Measurements from ENCODE around the gene ZNF175. TPM values are rescaled to one million over a fixed set of nuclear protein-coding genes. Genes with fewer than 3 reads are reported as not detected.

Gene ZNF175
- total RNA-seq, 1 donor from 2014 or later = 8.1 TPM

DNA sequence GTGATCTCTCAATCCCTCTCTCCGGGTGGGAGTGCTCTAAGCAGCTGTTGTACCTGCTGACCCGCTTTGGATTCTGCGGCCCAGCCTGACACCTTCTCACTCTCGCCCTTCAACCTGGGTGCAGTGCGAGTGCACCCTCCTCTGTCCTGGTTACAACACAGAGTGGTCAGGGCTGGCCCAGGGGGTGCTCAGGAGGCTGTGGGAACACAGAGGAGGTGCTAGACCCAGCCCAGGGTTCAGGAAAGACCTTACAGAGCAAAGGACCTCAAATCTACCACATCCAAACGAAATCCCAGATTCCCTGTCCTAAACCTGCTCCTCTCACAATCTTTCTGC lies 23.7 kb downstream of the ZNF175 start:
- H3K4me1 ChIP-seq = no peaks in the 10 kb centered on the region
- no peaks in the 10 kb centered on the region for H3K27me3 ChIP-seq
- Mint-ChIP-seq H3K9me3 (no peaks in the 10 kb centered on the region), H3K36me3 (peaks cover 3% of the 10 kb centered on the region), H3K4me1 (peaks cover 14% of the 10 kb centered on the region), H3K4me3 (peak overlapping the region; percentile 91), H3K27ac (no peak overlapping the region), H3K27me3 (ENCODE audit: insufficient read depth, low read depth) (no peaks in the 10 kb centered on the region)
- H3K79me2 ChIP-seq (ENCODE audit: low read depth) = no peaks in the 10 kb centered on the region
- TF ChIP-seq EZH2 (IDR thresholded peaks at IDR 0.05) (no peak), CTCF (IDR thresholded peaks at IDR 0.05) (no peak), EZH2phosphoT487 (IDR thresholded peaks at IDR 0.05) (no peak)
- H3K9ac ChIP-seq = no peak overlapping the region
- H3K9me3 ChIP-seq (ENCODE audit: low read depth) = no peaks in the 10 kb centered on the region
- H3K4me3 ChIP-seq = peak overlapping the region; percentile 56
- peak overlapping the region; percentile 82 for H2AFZ ChIP-seq (replicated peaks)
- H3K36me3 ChIP-seq = no peaks in the 10 kb centered on the region
- no peak for DNase-seq (ENCODE audit: low spot score)
- no peaks in the 10 kb centered on the region for H4K20me1 ChIP-seq (ENCODE audit: low read depth)
- H3K4me2 ChIP-seq = peak overlapping the region; percentile 80
- no peaks in the 10 kb centered on the region for H3F3A ChIP-seq (ENCODE audit: low read depth)
- no peak overlapping the region for H3K27ac ChIP-seq

GRCh38 chr19:51595190-51596175 lies 24.4 kb downstream of the ZNF175 start:
- H3F3A ChIP-seq (ENCODE audit: low read depth) = no peaks in the 10 kb centered on the region
- Mint-ChIP-seq H3K27ac (no peak overlapping the region), H3K9me3 (no peaks in the 10 kb centered on the region), H3K36me3 (peaks cover 1% of the 10 kb centered on the region), H3K4me3 (peak overlapping the region; percentile 91), H3K27me3 (ENCODE audit: insufficient read depth, low read depth) (peaks cover 3% of the 10 kb centered on the region), H3K4me1 (peaks cover 14% of the 10 kb centered on the region)
- no peak for DNase-seq (ENCODE audit: low spot score)
- H3K36me3 ChIP-seq = no peaks in the 10 kb centered on the region
- no peaks in the 10 kb centered on the region for H4K20me1 ChIP-seq (ENCODE audit: low read depth)
- no peaks in the 10 kb centered on the region for H3K4me1 ChIP-seq
- H3K9ac ChIP-seq = no peak overlapping the region
- H3K4me2 ChIP-seq = peak overlapping the region; percentile 80
- no peak overlapping the region for H3K27ac ChIP-seq
- no peak overlapping the region for H3K4me3 ChIP-seq
- H2AFZ ChIP-seq (replicated peaks) = no peak overlapping the region
- no peaks in the 10 kb centered on the region for H3K9me3 ChIP-seq (ENCODE audit: low read depth)
- H3K27me3 ChIP-seq = no peaks in the 10 kb centered on the region
- no peaks in the 10 kb centered on the region for H3K79me2 ChIP-seq (ENCODE audit: low read depth)
- TF ChIP-seq EZH2phosphoT487 (IDR thresholded peaks at IDR 0.05) = no peak
- no peak for TF ChIP-seq CTCF (IDR thresholded peaks at IDR 0.05)
- TF ChIP-seq EZH2 (IDR thresholded peaks at IDR 0.05) = no peak

DNA sequence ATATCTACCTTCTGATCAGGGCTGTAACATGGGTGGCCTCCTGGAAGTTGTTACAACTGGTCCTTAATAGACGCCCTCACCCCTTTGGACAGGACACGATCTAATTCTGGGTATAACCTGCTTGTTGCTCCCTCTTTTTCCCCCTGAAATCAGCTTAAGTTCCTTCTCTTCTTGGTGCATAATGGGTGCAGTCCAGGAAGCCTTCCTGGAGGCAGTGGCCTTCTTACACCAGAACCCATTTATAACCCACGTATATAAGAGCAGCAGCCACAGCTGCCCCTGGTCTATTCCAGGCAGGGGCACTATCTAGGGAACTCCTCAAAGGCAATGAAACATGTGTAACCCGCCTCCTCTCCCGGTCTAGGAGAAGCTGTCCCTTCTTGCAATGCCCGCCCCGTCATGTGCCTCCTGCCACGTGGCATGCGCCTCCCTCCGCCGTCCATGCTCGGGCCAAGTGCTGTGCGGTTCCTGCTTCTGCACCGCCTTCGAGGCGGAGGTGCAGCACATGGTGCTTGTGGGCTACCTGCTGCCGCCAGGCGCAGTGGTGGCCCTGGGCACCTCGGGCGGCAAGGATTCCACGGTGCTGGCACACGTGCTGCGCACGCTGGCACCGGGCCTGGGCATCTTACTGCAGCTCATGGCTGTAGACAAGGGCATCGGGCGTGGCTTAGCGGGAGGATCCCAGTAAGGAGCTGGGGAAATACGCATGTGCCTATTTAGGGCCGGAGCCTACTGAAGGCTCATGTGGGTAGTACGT lies 27.3 kb downstream of the ZNF175 start:
- H3K27me3 Mint-ChIP-seq (ENCODE audit: insufficient read depth, low read depth) = peaks cover 4% of the 10 kb centered on the region
- no peak overlapping the region for H3K4me3 Mint-ChIP-seq
- peaks cover 1% of the 10 kb centered on the region for H3K36me3 Mint-ChIP-seq
- no peaks in the 10 kb centered on the region for H3K4me1 ChIP-seq
- no peaks in the 10 kb centered on the region for H3K27me3 ChIP-seq
- no peak overlapping the region for H3K4me2 ChIP-seq
- H3K27ac Mint-ChIP-seq = no peak overlapping the region
- no peak for DNase-seq (ENCODE audit: low spot score)
- H3F3A ChIP-seq (ENCODE audit: low read depth) = no peaks in the 10 kb centered on the region
- no peak overlapping the region for H2AFZ ChIP-seq (replicated peaks)
- TF ChIP-seq CTCF (IDR thresholded peaks at IDR 0.05) = no peak
- TF ChIP-seq EZH2 (IDR thresholded peaks at IDR 0.05) = no peak
- no peak for TF ChIP-seq EZH2phosphoT487 (IDR thresholded peaks at IDR 0.05)
- no peak overlapping the region for H3K27ac ChIP-seq
- H3K4me3 ChIP-seq = no peak overlapping the region
- H3K9me3 Mint-ChIP-seq = peaks cover 5% of the 10 kb centered on the region
- H3K4me1 Mint-ChIP-seq = peaks cover 13% of the 10 kb centered on the region
- H3K9me3 ChIP-seq (ENCODE audit: low read depth) = no peaks in the 10 kb centered on the region
- no peaks in the 10 kb centered on the region for H3K79me2 ChIP-seq (ENCODE audit: low read depth)
- no peak overlapping the region for H3K9ac ChIP-seq
- no peaks in the 10 kb centered on the region for H3K36me3 ChIP-seq
- H4K20me1 ChIP-seq (ENCODE audit: low read depth) = no peaks in the 10 kb centered on the region
